Spleen (tissue), 7 donors: ENCODE data around the gene EXT2.

ENCODE experiments used
- CTCF ChIP-seq, 11 experiments: fragments of 200-600 bp in 7 of 11; fragments of 450-650 bp in 4 of 11; sonication (generic) in 4 of 11; IDR thresholded peaks in 8 of 11; conservative IDR thresholded peaks in 3 of 11; 1 replicate in 7 of 11; 2 replicates in 4 of 11; pipeline versions ENCODE4 v1.4.0 to v1.8.0; 2016 to 2021; ENCODE audit warnings: antibody characterized with exemption in 11 of 11, inconsistent platforms in 4 of 11, mild to moderate bottlenecking in 1 of 11
- POLR2A ChIP-seq, 3 donors: fragments of 450-650 bp; IDR thresholded peaks; one replicate each; pipeline ENCODE4 v1.5.1; 2017; ENCODE audit warnings: antibody characterized with exemption in 3 of 3, mild to moderate bottlenecking in 1 of 3
- donor health status: DM: no; HTN: no; CAD: no; lungs with moderate emphysema.
- donor health status: DM: no; HTN: no; CAD: no.
- donor health status: DM: no; HTN: no; CAD: no.

- TF ChIP-seq CTCF (IDR thresholded peaks at IDR 0.05 in 8 of 11, conservative IDR thresholded peaks at IDR 0.05 in 3 of 11) (no peak), POLR2A (IDR thresholded peaks at IDR 0.05) (no peak)
Measured at GRCh38 chr11:44192017-44192385, 96.5 kb downstream of the EXT2 start.
